ENCODE data around the gene CH25H.

Gene CH25H

GRCh38 chr10:89164920-89165319 is 42.2 kb downstream of the CH25H start:
- TF ChIP-seq REST (IDR thresholded peaks at IDR 0.05; ENCODE audit: insufficient read depth in 1 of 2, low read depth in 2 of 2, low read length in 2 of 2), result no peak
- TF ChIP-seq TAF1 (IDR thresholded peaks at IDR 0.05; ENCODE audit: borderline replicate concordance, insufficient read depth, low read length), result no peak

DNA sequence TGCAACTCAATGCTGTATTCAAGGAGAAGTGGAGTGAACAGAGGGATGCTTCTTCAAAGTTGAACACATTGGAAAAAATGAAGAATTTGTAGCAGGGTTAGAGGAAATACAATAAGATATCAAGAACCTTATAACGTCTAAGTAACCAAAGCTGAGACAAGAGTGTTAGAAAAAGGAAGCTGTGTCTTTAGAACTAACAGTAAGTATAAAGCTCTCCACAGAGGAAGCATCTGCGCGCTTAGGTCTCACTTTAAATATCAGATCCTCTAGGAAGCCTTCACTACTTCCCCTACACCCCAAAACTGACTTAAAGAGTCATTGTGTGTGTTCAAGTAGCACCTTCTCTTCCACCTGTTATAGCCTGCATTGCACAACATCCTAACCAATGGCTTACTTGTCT is 43.0 kb downstream of the CH25H start:
- no peak for TF ChIP-seq SIN3A (IDR thresholded peaks at IDR 0.05; ENCODE audit: borderline replicate concordance, insufficient read depth, low read length)
- TF ChIP-seq REST (IDR thresholded peaks at IDR 0.05; ENCODE audit: insufficient read depth in 1 of 2, low read depth in 2 of 2, low read length in 2 of 2), result no peak
- TF ChIP-seq TAF1 (IDR thresholded peaks at IDR 0.05; ENCODE audit: borderline replicate concordance, insufficient read depth, low read length), result no peak
- no peak for TF ChIP-seq FOXP2 (optimal IDR thresholded peaks at IDR 0.05; ENCODE audit: borderline replicate concordance, extremely low read depth, extremely low read length, insufficient read depth)
- TF ChIP-seq POLR2AphosphoS5 (IDR thresholded peaks at IDR 0.05; ENCODE audit: low read depth, low read length), result no peak

DNA sequence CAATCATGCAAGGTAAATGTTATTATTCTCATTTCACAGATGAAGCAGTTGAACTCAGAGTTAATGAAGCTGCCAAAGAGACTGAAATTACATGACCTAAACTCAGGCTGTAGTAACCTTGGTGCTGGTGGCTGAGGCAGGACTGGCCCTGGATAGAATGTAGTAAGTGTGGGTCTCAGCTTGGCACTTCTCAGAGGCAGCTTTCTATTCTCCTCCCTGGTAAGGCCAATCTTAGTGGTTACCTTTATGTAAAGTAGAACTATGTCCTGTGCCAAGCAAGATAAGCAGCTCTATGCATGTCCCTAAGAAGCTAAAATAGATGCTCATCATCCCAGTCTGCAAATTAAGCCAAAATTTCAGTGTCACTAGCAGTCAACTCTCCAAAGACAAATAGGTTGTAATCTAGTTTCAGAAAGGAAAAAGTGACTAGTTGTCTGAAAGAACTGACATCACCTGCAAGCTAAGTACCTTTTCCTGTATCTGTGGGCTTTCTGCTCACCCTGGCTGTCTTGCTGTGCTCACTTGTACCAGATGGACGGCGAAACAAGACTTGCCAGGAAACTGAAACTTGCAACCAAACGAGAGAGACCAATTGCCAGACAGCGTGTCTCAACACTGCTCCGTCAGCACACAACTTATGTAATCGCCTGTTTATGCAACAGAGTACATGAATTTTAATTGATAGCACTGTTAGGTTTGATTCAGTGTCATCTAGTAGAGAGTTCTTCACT is 43.7 kb downstream of the CH25H start:
- TF ChIP-seq FOXP2 (optimal IDR thresholded peaks at IDR 0.05; ENCODE audit: borderline replicate concordance, extremely low read depth, extremely low read length, insufficient read depth) (no peak), TAF1 (IDR thresholded peaks at IDR 0.05; ENCODE audit: borderline replicate concordance, insufficient read depth, low read length) (no peak), SIN3A (IDR thresholded peaks at IDR 0.05; ENCODE audit: borderline replicate concordance, insufficient read depth, low read length) (no peak), POLR2AphosphoS5 (IDR thresholded peaks at IDR 0.05; ENCODE audit: low read depth, low read length) (no peak), REST (IDR thresholded peaks at IDR 0.05; ENCODE audit: insufficient read depth in 1 of 2, low read depth in 2 of 2, low read length in 2 of 2) (no peak)

DNA sequence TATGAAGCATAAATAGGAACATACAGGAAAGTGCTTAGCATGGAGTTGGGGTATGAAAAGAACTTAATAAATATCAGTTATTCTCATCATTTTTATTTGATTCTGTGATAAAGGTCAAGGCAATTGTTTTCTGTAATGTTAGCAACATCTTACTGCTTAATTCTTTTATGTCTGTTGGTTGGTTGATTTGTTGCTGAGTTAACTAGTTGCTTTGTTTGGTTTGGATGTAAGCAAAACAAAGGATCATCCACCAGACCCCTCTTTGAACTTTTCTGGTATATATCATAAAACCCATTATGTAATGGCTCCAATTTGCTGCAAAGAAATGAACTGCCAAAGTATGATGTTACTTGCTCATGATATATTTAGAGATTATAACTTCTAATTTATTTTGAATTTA is 44.5 kb downstream of the CH25H start:
- TF ChIP-seq REST (IDR thresholded peaks at IDR 0.05; ENCODE audit: insufficient read depth in 1 of 2, low read depth in 2 of 2, low read length in 2 of 2) (no peak), POLR2AphosphoS5 (IDR thresholded peaks at IDR 0.05; ENCODE audit: low read depth, low read length) (no peak), TAF1 (IDR thresholded peaks at IDR 0.05; ENCODE audit: borderline replicate concordance, insufficient read depth, low read length) (no peak), SIN3A (IDR thresholded peaks at IDR 0.05; ENCODE audit: borderline replicate concordance, insufficient read depth, low read length) (no peak), FOXP2 (optimal IDR thresholded peaks at IDR 0.05; ENCODE audit: borderline replicate concordance, extremely low read depth, extremely low read length, insufficient read depth) (no peak)

- TF ChIP-seq FOXP2 (optimal IDR thresholded peaks at IDR 0.05; ENCODE audit: borderline replicate concordance, extremely low read depth, extremely low read length, insufficient read depth), result no peak
- no peak for TF ChIP-seq REST (IDR thresholded peaks at IDR 0.05; ENCODE audit: insufficient read depth in 1 of 2, low read depth in 2 of 2, low read length in 2 of 2)
- TF ChIP-seq TAF1 (IDR thresholded peaks at IDR 0.05; ENCODE audit: borderline replicate concordance, insufficient read depth, low read length), result no peak
- no peak for TF ChIP-seq POLR2AphosphoS5 (IDR thresholded peaks at IDR 0.05; ENCODE audit: low read depth, low read length)
- TF ChIP-seq SIN3A (IDR thresholded peaks at IDR 0.05; ENCODE audit: borderline replicate concordance, insufficient read depth, low read length), result no peak
Observed at GRCh38 chr10:89160339-89160738, 46.8 kb downstream of the CH25H start.
